Stomach (tissue), 4 donors: ENCODE measurements around the gene FGGY.

Experiments
- CTCF ChIP-seq, 7 experiments: fragments of 450-650 bp in 4 of 7; fragments of 200-600 bp in 3 of 7; sonication (generic) in 3 of 7; IDR thresholded peaks; one replicate each; pipeline ENCODE4 v1.5.1; 2016 to 2019; ENCODE audit warnings: antibody characterized with exemption in 7 of 7, control low read depth in 2 of 7, mild to moderate bottlenecking in 1 of 7
- POLR2A ChIP-seq, 4 donors: fragments of 450-650 bp; IDR thresholded peaks; one replicate each; pipeline ENCODE4 v1.6.1; 2016; ENCODE audit warnings: antibody characterized with exemption in 4 of 4, control low read depth in 2 of 4, mild to moderate bottlenecking in 1 of 4, moderate library complexity in 1 of 4
- POLR2AphosphoS5 ChIP-seq, 3 donors: sonication (generic); formaldehyde crosslinking; IDR thresholded peaks; one replicate each; pipeline ENCODE4 v1.6.1; 2016; ENCODE audit warnings: antibody characterized with exemption in 3 of 3

- no peak for TF ChIP-seq CTCF (IDR thresholded peaks at IDR 0.05)
- no peak for TF ChIP-seq POLR2A (IDR thresholded peaks at IDR 0.05)
- no peak for TF ChIP-seq POLR2AphosphoS5 (IDR thresholded peaks at IDR 0.05)
These were observed 20.9 kb downstream of the FGGY start for GRCh38 chr1:59317780-59318179.
